NCI-H1436 (cell line): ENCODE results near the gene CHD2.
"Not testable (repeated sequence)": the region's sequence is repeated elsewhere in the genome, so short reads cannot be mapped to it uniquely, and the experiment has no call there.

Source experiments
- DNase-seq: peaks from one replicate; lab custom pipeline; 2025; lab: John Stamatoyannopoulos, UW

CHD2 gene

DNA sequence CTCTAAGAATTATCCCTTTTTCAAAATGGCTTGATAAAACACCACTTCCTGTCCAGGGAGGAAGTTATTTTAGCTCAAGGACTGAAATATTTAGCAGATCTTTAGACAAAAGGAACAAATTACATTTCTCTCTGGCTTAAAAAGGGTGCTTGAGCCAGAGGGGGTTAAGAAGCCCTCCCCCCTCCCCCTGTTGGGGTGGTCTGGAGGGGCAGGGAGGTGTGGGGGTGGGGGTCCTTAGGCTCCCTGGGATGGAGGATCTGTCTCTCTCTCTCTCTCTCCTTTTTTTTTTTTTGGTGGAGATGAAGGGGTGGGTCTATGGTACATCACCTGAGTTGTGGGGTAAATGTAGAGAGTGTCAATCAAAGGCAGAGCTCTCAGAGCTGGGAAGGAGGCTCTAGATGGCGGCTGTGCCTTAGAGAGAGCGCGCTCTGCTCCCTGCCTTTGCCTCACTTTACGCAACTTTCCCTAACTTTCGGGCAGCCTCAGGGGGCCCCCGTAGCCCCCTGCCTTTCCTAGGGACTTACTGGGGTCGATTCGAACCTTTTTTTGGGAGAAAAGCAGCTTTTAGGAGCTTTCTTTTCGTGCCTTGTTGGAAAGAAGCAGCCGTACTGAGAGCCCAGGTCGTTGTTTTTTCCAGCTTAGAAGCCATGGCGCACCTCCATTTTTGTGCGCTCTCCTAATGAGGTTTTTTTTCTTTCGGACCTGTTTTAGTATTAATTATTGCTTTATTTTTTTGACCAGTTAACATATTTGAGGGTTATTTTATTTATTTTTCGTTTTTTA, at the start of gene CHD2:
CHD2 (plus strand) TSS at position 377 of the 783 bp plus-strand sequence. CDS start 914 bp downstream, outside the sequence.
- peak; percentile 86 for DNase-seq

DNA sequence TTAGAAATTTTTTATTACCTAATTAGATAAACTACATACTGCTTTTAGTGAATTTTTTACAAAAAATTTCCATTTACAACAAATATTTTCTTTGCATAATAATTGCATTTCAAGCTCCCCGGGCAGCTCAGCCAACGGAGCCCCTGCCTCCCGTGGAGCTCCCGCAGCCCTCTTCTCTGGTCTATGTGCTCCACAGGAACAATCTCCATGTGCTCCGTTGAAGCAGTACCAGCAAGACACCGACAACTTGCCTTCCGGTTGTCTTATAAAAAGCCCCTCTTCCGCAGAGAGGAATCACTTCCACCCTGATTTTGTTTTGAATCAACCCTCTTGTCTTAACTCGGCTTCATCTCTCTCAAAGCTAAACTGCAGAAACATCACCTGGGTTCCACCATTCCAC, 46.9 kb upstream of the CHD2 start:
- no peak for DNase-seq

DNA sequence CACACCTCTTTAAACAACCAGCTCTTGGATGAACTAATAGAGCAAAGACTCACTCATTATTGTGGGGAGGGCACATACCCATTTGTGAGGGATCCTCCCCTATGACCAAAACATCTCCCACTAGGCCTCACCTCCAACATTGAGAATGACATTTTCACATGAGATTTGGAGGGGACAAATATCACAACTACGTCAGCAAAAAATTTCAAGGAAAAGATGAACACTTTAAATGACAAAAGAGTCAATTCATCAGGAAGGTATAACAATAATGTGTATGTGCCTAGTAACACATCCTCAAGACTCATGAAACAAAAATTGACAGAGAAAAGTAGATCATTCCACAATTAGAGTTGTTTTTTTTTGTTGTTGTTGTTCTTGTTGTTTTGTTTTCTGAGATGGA, 38.4 kb upstream of the CHD2 start:
- no peak for DNase-seq

- DNase-seq, result no peak
These were observed 35.9 kb upstream of the CHD2 start for GRCh38 chr15:92864127-92864814.

DNA sequence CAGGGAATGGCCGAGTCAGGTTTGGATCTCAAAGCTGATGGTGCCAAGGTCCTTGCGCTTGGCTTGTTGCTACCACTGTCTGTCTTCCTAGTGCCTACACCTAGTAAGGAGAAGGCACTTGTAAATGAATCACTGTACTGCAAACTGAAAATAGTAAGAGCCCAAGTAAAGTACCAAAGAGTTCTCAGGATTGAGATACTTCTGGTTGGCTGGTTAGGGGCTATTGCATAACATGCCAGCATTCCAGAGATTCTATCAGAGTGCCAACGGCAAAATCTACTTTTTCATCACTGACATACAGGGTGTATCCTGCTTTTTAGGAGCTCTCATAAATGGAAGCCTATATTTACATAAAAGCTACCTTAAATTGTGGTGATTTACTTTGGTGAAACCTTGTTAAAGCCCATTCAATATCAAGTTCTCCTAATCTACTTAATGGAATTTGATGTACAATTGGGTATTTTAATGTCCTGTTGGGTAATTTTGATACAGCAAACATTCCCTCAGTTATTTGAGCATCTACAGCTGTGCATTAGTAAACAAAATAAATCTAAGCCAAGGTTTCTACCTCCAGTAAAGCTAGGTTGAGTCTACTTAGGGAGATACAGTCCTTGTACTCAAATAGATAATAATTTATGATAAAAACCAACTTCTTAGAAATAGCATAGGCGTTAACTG, 30.7 kb upstream of the CHD2 start:
- no peak for DNase-seq

GRCh38 chr15:92870010-92870591, 30.0 kb upstream of the CHD2 start:
- no peak for DNase-seq

GRCh38 chr15:92872967-92873366, 27.2 kb upstream of the CHD2 start:
- DNase-seq, result not testable (repeated sequence)

DNA sequence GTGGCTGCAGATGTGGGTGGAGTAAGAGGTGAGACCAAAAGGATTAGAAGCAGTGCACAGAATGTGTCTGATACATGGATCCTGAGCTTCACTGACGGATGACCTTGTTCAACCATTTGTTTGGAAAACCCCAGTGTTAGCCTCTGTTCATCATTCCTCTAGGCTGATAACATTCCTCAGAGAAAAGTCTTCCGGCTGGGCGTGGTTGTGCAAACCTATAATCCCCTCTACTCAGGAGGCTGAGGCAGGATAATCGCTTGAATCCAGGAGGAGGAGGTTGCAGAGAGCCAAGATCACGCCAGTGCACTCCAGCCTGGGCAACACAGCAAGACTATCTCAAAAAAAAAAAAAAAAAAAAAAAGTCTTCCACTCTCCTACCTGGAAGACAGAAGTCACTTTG, 23.1 kb upstream of the CHD2 start:
- DNase-seq, result no peak

GRCh38 chr15:92877416-92877815, 22.7 kb upstream of the CHD2 start:
- DNase-seq, result no peak

- DNase-seq, result peak; percentile 49
These were observed 21.5 kb upstream of the CHD2 start for GRCh38 chr15:92878593-92879053.

DNA sequence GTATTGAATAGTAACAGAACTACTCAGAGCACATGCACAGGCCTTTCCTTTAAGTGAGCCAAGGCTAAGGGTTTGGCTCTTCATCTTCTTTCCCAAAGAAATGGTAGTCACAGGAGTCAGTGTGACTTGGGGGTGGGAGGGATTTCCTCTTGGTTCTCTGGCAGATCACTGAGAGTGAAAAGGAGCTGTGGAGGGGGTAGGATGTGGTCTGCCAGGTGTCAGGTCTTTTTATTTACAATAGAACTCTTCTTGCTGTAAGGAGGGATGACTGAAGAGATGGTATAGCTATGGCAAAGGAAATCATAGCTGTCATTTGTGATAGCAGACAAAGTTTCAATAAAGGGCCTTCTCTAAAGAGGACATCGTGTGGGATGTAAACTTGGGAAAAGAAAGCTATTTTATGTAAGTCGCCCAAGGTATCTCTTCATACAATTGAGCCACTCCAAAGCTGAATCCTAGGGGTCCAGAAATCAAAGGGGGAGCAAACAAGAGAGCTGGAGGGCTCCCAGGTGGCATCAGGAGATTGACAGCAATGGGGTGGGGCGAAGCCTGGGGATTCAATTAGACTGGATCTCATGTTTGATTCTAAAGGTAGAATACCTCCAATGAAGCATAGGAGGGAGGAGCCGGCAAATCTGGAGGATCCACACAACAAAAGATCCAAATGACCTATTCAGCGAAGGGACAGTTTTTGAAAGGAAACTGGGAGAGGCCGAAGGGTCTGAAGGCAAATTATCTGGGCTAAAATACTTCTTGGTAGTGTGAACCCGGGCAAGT, 20.0 kb upstream of the CHD2 start:
- DNase-seq, result peak; percentile 66

DNA sequence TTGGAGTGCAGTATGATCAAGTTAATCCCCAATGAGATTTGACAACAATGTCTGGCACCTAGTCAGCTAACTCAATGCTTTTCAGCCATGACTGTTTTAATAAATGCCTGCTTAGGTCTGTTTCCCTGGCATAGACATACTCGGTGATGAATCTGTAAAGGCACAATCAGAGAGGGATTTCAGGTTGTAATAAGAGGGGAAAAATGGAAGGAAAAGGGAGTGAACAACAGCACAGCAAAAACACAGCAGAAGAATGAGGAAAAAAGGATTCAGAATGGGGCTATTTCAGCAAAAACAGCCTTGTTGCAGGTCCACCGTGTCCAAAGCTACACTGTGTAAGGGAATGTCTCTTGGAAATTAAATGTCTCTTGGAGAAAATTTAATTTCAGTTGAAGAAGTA, 19.3 kb upstream of the CHD2 start:
- no peak for DNase-seq

- no peak for DNase-seq
These were observed 18.8 kb upstream of the CHD2 start for GRCh38 chr15:92881211-92881754.

DNA sequence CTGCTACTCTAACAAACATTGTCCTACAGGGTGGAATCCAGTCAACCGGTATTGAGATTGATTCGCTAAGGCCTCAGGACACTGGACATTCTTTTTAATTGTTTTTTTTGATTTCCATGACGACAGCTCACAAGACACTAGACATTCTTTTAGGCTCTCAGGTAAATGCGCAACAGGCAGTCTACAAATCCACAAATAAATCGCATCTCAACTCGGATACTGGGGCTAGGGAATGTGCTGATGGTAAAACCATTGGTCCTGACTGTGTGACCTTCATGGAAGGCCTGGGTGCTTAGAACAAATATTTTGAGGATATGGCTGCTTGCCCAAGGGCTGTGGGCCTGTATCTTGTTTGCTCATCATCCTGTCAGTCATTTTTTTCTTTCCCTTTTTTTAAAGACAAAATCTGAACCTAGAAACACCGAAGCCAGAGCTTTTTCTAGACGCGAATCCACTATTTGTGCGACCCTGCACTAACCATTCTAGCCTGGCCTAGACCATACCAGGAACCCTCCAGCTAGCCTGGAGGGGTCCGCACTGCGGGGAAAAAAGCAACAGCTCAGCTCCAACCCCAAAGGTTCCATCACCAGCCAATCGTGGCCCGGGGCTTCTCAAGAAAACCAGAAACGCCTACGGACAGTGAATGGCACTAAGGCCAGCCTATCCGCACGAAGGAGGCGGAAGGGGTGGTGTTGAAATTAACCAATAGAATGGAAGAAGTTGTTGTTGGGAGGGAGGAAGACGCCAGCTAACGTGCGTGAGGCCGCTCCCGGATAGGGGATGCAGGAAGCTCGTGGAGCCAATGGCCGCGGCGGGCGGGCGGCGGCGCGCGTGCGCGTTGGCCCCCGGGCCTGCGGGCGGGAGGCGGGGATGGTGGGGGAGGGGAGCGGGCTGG, 18.1 kb upstream of the CHD2 start:
- peak; percentile 98 for DNase-seq

GRCh38 chr15:92882697-92883162, 17.4 kb upstream of the CHD2 start:
- DNase-seq, result no peak

DNA sequence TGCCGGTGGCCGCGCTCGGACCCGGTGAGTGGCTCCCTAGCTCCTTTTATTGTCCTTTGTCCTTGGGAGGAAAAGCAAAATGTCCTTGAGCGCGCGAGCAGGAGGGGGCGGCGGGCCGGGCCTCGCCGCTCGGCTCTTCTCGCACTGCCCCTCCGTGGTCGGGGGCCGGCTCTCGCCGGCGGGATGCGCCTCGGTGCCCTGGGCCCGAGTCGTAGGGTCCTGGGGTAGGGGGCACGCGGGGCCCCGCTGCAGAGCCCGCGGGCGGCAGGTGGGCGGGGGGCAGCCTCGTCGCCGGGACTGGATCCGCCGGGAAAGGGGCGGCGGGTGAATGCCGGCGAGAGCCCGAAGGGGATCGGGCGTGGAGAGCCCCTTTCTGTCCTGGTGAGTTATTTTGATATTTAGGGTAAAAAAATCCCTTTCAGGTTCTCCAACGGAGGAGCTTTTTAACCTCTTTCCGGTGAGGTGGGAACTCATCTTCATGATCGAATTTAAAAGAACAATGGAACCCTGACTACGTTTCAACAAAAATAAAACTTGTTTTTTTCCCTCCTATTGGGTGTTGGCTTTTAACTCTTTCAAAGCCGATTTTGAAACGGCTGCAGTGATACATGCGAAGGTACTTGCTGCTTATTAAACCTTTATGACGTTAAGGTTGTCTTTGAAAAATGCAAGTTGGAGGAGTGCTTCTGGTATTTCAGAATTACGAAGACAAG, 16.8 kb upstream of the CHD2 start:
- DNase-seq, result peak; percentile 38

GRCh38 chr15:92883876-92884435, 16.2 kb upstream of the CHD2 start:
- DNase-seq, result no peak

DNA sequence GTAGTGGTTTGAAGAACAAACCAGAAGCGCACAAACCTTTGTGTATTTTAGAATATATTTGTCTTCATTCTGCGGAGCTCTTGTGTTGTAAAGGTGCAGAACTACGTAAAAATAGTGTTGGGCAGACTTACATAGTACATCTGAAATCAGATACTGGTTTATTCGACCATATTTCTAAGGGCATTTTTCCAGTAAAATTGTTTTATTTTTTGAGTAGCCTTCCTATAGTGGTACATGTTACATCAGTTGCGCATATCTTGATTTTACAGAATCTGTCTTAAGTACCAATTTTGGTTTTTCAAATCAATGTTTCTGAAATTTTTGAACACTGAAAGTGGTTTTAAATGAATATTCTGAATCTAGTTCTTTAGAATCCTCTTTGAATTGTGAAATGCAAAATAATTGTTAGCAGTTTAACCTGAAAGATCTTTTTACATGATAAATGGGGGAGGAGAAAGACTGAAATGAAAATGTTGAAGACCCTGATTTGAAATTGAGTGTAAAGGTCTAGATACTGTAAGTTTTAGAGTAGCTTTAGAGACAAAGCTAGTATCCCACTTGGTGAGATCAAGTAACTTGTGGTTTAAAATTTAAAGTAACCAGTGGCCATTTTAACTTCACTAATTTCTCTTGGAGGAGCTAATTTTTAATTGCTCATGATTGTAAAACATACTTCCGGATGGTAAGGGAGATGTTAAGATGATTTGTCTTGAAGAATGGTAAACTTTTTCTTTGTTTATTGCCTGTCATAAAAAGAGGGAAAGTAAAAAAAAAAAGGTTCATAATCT, 15.5 kb upstream of the CHD2 start:
- DNase-seq, result no peak
